Motor neuron (in vitro differentiated cells): ENCODE results near the gene COPG2. TPM values are rescaled to one million over a fixed set of nuclear protein-coding genes. Genes with fewer than 3 reads are reported as not detected.
"Not testable (repeated sequence)": the region's sequence is repeated elsewhere in the genome, so short reads cannot be mapped to it uniquely, and the experiment has no call there.

Source experiments
- ATAC-seq, 8 experiments: fragments of 200-7000 bp; cut with Tn5 transposase; replicated peaks in 6 of 8; 2 replicates each; pipeline ENCODE4 v1.8.0; 2021; ENCODE audit warnings: mild to moderate bottlenecking in 8 of 8, moderate library complexity in 8 of 8
- H3K27ac ChIP-seq, 2 donors: fragments of 250-450 bp; sonication (Bioruptor Pico); 2 replicates each; pipeline ENCODE4 v1.9.0; 2021; ENCODE audit warnings: antibody characterized with exemption in 2 of 2, mild to moderate bottlenecking in 2 of 2, moderate library complexity in 1 of 2
- H3K4me1 ChIP-seq, 2 donors: fragments of 250-450 bp; sonication (Bioruptor Pico); replicated peaks in 1 of 2; 2 replicates each; pipeline ENCODE4 v1.6.1; 2021; ENCODE audit warnings: antibody characterized with exemption in 2 of 2, mild to moderate bottlenecking in 2 of 2, moderate library complexity in 1 of 2
- H3K4me3 ChIP-seq, 5 donors: fragments of 250-450 bp; sonication (Bioruptor Pico); 2 replicates each; pipeline ENCODE4 v1.9.0; 2021; ENCODE audit warnings: antibody characterized with exemption in 5 of 5, mild to moderate bottlenecking in 5 of 5, moderate library complexity in 4 of 5
- WGBS, 10 experiments: fragments of 450-650 bp; shearing (Covaris generic); methylation state at CpG; one replicate each; pipeline ENCODE4 v1.0.0; 2022; 5-methylcytosine and 5-hydroxymethylcytosine counted together
- in situ Hi-C, 9 experiments: fragments of 400-800 bp; cut with MboI; loops; one replicate each; pipeline ENCODE4 v1.15.0; 2021; ENCODE audit warnings: low sequenced_read_pairs in 9 of 9, low pct_unique_long_range_greater_than_20kb in 2 of 9; ENCODE audit not compliant: unreplicated experiment in 9 of 9
- total RNA-seq, 8 experiments: library from RNA; unstranded; fragments of 300-600 nt; gene quantifications; 2 replicates each; pipeline versions ENCODE4 v1.2.3 to v1.2.4, GENCODE V29; 2022

COPG2 gene
- total RNA-seq, 8 experiments from 2014 or later: 14.5 to 43.3 (median 31.3) TPM

- H3K4me1 ChIP-seq, in situ Hi-C loops, H3K27ac ChIP-seq, H3K4me3 ChIP-seq, ATAC-seq: not testable (repeated sequence)
- WGBS, 10 experiments: 82% methylated on average over 2 of the region's 4 CpGs; no CpG with 5 or more reads in 9 of the 10 experiments
These were observed 126.3 kb downstream of the COPG2 start for GRCh38 chr7:130542297-130542696.

- H3K4me1 ChIP-seq, ATAC-seq, in situ Hi-C loops, H3K27ac ChIP-seq, H3K4me3 ChIP-seq: not testable (repeated sequence)
- WGBS, 10 experiments: 100% methylated on average over 3 of the region's 7 CpGs; no CpG with 5 or more reads in 9 of the 10 experiments
These were observed 127.3 kb downstream of the COPG2 start for GRCh38 chr7:130541287-130541686.

- H3K27ac ChIP-seq, ATAC-seq, H3K4me3 ChIP-seq, in situ Hi-C loops, H3K4me1 ChIP-seq: not testable (repeated sequence)
- 80 to 100% (median 100%) methylated on average over 1 to 4 of the region's 6 CpGs; no CpG with 5 or more reads in 3 of the 10 experiments for WGBS, 10 experiments
These were observed 130.7 kb downstream of the COPG2 start for GRCh38 chr7:130537894-130538293.

DNA sequence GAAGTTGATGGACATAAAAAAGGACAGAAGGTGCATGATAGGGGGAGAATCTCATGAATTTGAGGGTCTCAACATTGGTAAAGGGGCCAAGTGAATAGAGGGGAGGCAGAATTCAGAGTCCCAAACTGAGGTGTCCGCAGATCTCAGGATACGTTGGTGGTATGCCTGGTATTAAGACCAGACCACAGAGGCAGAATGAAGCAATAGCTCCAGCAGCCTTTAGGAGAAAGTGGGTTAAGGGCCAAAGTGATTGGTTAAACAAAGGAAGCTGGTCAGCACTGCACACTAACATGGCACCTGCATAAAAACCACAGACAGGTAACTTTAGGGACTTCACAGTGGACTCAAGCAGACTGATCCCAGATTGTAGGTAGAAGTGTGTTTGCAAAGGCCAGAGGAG lies 139.1 kb downstream of the COPG2 start:
- 100% methylated on average over 1 to 2 of the region's 2 CpGs; no CpG with 5 or more reads in 8 of the 10 experiments for WGBS, 10 experiments
- no peak overlapping the region for H3K27ac ChIP-seq
- H3K4me1 ChIP-seq: no peaks in the 10 kb centered on the region
- ATAC-seq: no peak
- in situ Hi-C loops: no loop called here
- H3K4me3 ChIP-seq: no peak overlapping the region

DNA sequence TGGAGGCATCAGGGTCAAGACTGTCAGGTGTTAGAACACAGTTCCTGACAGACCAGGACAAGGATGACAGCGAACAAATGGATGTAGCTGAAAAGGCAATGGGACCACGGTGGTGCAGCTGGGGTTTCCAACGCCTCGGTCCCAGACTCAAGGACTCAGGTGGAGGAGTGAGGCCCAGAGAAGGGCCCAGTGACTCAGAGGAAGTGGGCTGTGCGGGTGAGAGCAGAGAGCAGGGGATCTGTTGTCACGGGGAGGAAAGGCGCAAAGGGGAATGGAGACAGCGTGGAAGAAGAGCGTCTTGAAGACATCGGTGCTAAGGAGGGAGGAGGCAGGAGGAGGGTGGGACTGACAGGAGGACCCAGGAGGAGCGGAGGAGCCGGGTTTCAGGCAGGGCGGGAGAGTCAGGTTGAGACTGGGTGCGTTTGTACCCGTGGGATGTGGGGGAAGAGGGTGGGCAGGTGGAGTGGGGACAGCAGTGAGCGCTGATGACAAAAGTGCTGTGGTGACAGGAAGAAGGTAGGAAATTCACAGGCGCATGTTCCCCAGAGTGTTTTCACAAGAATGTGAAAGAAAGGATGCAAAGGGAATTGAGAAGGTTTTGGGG lies 140.7 kb downstream of the COPG2 start:
- in situ Hi-C loops: not testable (repeated sequence)
- WGBS, 10 experiments: 80 to 100% (median 90%) methylated on average over 1 to 2 of the region's 17 CpGs; no CpG with 5 or more reads in 7 of the 10 experiments

DNA sequence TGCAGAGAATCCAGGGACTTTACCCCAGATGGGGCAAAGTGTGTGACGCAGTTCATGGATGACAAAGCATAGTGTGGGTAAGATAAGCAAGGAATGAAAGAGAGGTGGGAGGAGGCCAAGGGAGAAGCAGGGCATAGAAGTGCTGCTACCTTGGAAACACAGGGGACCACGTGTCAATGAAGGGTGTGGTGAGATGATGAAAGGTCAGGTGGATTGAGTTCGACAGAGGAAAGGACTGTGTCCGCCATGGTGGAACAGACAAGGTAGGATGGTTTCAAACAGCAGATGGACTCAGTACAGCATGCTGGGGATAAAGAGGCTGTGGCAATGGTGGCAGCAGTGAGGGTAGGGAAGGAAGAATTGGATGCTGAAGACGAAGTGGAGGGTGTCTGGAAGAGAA lies 143.9 kb downstream of the COPG2 start:
- no peak for ATAC-seq
- H3K4me3 ChIP-seq: no peak overlapping the region
- H3K27ac ChIP-seq: no peak overlapping the region
- 40 to 100% (median 80%) methylated on average over 1 to 5 of the region's 5 CpGs; no CpG with 5 or more reads in 1 of the 10 experiments for WGBS, 10 experiments
- peaks cover 2 to 3% of the 10 kb centered on the region in 2 donors for H3K4me1 ChIP-seq
- in situ Hi-C loops: loop anchor here in 1 of 9 experiments (25.0 kb wide), 1 partner anchor 437 kb away; no protein-coding TSS in a partner anchor

More for the DNA sequence above, 140.7 kb downstream of the COPG2 start:
- not testable (repeated sequence) for ATAC-seq, H3K27ac ChIP-seq, H3K4me1 ChIP-seq, H3K4me3 ChIP-seq

DNA sequence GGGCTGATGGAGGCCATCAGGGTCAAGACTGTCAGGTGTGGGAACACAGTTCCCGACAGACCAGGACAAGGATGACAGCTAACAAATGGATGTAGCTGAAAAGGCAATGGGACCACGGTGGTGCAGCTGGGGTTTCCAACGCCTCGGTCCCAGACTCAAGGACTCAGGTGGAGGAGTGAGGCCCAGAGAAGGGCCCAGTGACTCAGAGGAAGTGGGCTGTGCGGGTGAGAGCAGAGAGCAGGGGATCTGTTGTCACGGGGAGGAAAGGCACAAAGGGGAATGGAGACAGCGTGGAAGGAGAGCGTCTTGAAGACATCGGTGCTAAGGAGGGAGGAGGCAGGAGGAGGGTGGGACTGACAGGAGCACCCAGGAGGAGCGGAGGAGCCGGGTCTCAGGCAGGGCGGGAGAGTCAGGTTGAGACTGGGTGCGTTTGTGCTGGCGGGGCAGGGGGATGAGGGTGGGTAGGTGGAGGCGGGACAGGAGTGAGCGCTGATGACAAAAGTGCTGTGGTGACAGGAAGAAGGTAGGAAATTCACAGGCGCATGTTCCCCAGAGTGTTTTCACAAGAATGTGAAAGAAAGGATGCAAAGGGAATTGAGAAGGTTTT lies 144.9 kb downstream of the COPG2 start:
- H3K27ac ChIP-seq, H3K4me3 ChIP-seq, H3K4me1 ChIP-seq, ATAC-seq: not testable (repeated sequence)
- in situ Hi-C loops: loop anchor here in 1 of 9 experiments (25.0 kb wide), 1 partner anchor 436 kb away; no protein-coding TSS in a partner anchor
- no CpG with 5 or more reads among the region's 17 CpGs for WGBS, 10 experiments

DNA sequence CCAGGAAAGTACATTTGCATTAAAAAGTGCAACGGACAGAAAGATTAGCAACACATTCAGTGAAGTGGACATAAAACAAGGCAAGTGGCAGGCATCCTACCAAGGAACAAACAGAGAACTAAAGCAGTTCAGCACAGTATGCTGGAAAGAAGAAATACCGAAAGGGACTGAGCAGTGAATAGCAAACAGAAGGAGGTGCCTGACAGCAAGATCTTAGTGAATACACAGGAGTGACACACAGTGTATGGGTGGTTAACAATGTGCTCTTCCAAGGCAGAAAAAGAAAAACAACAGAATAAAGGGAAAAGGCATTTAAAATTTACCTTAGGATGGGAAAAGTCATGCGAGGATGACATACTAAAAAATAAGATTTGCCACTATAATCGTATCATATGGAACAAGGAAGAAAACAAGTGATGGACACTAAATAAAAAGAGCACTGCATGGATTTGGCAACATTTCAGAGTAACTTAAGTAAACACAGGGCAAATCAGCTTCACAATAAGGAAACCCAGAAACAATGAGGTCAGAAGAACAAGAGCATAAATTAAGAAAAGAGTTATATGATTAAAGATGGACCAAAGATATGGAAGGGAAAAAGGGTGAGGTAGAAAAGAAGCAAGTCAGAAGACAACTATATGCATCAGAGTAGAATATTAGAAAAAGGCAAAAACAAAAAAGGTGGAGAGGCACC lies 147.1 kb downstream of the COPG2 start:
- peaks cover 2 to 3% of the 10 kb centered on the region in 2 donors for H3K4me1 ChIP-seq
- WGBS, 10 experiments: 58 to 95% (median 76%) methylated on average over 1 to 4 of the region's 4 CpGs
- no peak overlapping the region for H3K4me3 ChIP-seq
- peak in 3 of 8 experiments; percentile 21 to 68 (median 50) for ATAC-seq
- H3K27ac ChIP-seq: no peak overlapping the region
- in situ Hi-C loops: loop anchor here in 1 of 9 experiments (25.0 kb wide), 1 partner anchor 434 kb away; no protein-coding TSS in a partner anchor

- no peak overlapping the region for H3K27ac ChIP-seq
- no peak for ATAC-seq
- H3K4me3 ChIP-seq: no peak overlapping the region
- H3K4me1 ChIP-seq: no peaks in the 10 kb centered on the region
- 21 to 78% (median 53%) methylated on average over 1 to 3 of the region's 3 CpGs; no CpG with 5 or more reads in 4 of the 10 experiments for WGBS, 10 experiments
- in situ Hi-C loops: loop anchor here in 1 of 9 experiments (25.0 kb wide), 1 partner anchor 428 kb away; no protein-coding TSS in a partner anchor
These were observed 153.1 kb downstream of the COPG2 start for GRCh38 chr7:130515315-130516040.

- no peaks in the 10 kb centered on the region for H3K4me1 ChIP-seq
- no peak for ATAC-seq
- no peak overlapping the region for H3K4me3 ChIP-seq
- no peak overlapping the region for H3K27ac ChIP-seq
- in situ Hi-C loops: loop anchor here in 1 of 9 experiments (25.0 kb wide), 1 partner anchor 426 kb away; no protein-coding TSS in a partner anchor
- 80 to 100% (median 100%) methylated on average over 1 of the region's 1 CpG; no CpG with 5 or more reads in 2 of the 10 experiments for WGBS, 10 experiments
These were observed 155.1 kb downstream of the COPG2 start for GRCh38 chr7:130513447-130513846.

GRCh38 chr7:130512038-130512437 lies 156.5 kb downstream of the COPG2 start:
- 40 to 100% (median 100%) methylated on average over 1 to 3 of the region's 3 CpGs; no CpG with 5 or more reads in 3 of the 10 experiments for WGBS, 10 experiments
- in situ Hi-C loops: loop anchor here in 1 of 9 experiments (25.0 kb wide), 1 partner anchor 425 kb away; no protein-coding TSS in a partner anchor
- not testable (repeated sequence) for H3K27ac ChIP-seq, H3K4me1 ChIP-seq, H3K4me3 ChIP-seq, ATAC-seq

DNA sequence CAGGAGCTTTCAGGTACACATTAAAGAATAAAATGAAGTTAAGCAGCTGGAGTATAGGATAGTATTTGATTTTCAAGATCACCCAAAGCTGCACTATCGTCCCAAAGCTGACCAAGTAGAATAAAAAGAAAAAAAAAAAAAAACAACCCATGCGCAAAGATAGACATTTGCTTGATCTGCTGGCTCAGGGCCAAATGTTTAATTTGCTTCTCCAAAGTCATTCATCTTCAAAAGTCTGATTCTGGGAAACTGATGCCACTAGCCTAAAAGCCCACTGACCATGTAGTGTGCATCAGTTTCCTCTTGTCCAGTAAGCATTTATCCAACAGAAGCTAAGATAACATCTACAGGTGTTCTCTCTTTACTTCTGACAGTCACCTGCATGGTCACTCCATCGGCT lies 162.2 kb downstream of the COPG2 start:
- no peak overlapping the region for H3K4me3 ChIP-seq
- ATAC-seq: no peak
- no peak overlapping the region for H3K27ac ChIP-seq
- in situ Hi-C loops: loop anchor here in 1 of 9 experiments (25.0 kb wide), 1 partner anchor 419 kb away; no protein-coding TSS in a partner anchor
- 81 to 100% (median 98%) methylated on average over 1 to 3 of the region's 3 CpGs; no CpG with 5 or more reads in 2 of the 10 experiments for WGBS, 10 experiments
- no peaks in the 10 kb centered on the region for H3K4me1 ChIP-seq
